Osteoblast (primary cell): ENCODE measurements around the gene RBM44. TPM values are rescaled to one million over a fixed set of nuclear protein-coding genes. Genes with fewer than 3 reads are reported as not detected.

Experiments used
- DNase-seq: peaks from one replicate; pipeline ENCODE4 v3.0.0; 2011; ENCODE audit warnings: low spot score, mixed read lengths; ENCODE audit not compliant: insufficient read length; ENCODE audit errors: missing footprints
- H2AFZ ChIP-seq: 2 replicates; pipeline ENCODE4 v1.6.0; 2011; ENCODE audit warnings: mild to moderate bottlenecking, low read length
- H3K27ac ChIP-seq: 2 replicates; pipeline ENCODE4 v1.5.1; 2011; ENCODE audit warnings: mild to moderate bottlenecking, low read depth, low read length, moderate library complexity
- H3K27me3 ChIP-seq: 2 replicates; pipeline ENCODE4 v1.6.0; 2012; ENCODE audit warnings: mild to moderate bottlenecking, control low read depth, inconsistent platforms, low read length, moderate library complexity; ENCODE audit not compliant: insufficient read depth
- H3K36me3 ChIP-seq: 2 replicates; pipeline ENCODE4 v1.5.1; 2011; ENCODE audit warnings: mild to moderate bottlenecking, low read length, control low read depth, moderate library complexity; ENCODE audit not compliant: insufficient read depth
- H3K4me1 ChIP-seq: 2 replicates; pipeline ENCODE4 v1.5.1; 2011; ENCODE audit warnings: mild to moderate bottlenecking, low read length, control low read depth, moderate library complexity; ENCODE audit not compliant: insufficient read depth
- H3K4me2 ChIP-seq: 2 replicates; pipeline ENCODE4 v1.6.0; 2011; ENCODE audit warnings: mild to moderate bottlenecking, low read length; ENCODE audit not compliant: insufficient read depth
- H3K4me3 ChIP-seq: fragments of 200-600 bp; sonication (generic); 3 replicates; pipeline ENCODE4 v1.5.1; 2012; ENCODE audit warnings: mild to moderate bottlenecking, low read length, inconsistent platforms; ENCODE audit not compliant: insufficient read depth
- H3K79me2 ChIP-seq: 2 replicates; pipeline ENCODE4 v1.6.0; 2012; ENCODE audit warnings: mild to moderate bottlenecking, low read length, control low read depth, inconsistent platforms; ENCODE audit not compliant: insufficient read depth
- H3K9me3 ChIP-seq: 2 replicates; pipeline ENCODE4 v1.5.1; 2011; ENCODE audit warnings: low read depth, low read length, control low read depth
- H4K20me1 ChIP-seq: 2 replicates; pipeline ENCODE4 v1.6.0; 2012; ENCODE audit warnings: mild to moderate bottlenecking, low read length, control low read depth; ENCODE audit not compliant: insufficient read depth
- CTCF ChIP-seq: IDR thresholded peaks from 2 replicates; pipeline ENCODE4 v1.5.1; 2011; ENCODE audit warnings: mild to moderate bottlenecking, low read depth, low read length, moderate library complexity; ENCODE audit errors: extremely low read depth
- total RNA-seq: library from RNA; depleted of rRNA; stranded (reverse); fragments of >200 nt; gene quantifications from 2 replicates; pipeline ENCODE4 v1.2.3, GENCODE V29; 2012

RBM44 gene
- total RNA-seq, 1 donor = 0.72 TPM

- Histone ChIP-seq H4K20me1 (no peaks in the 10 kb centered on the region), H3K4me3 (peak overlapping the region; percentile 59), H3K4me2 (peak overlapping the region; percentile 75), H3K79me2 (no peaks in the 10 kb centered on the region), H2AFZ (peak overlapping the region; percentile 82), H3K36me3 (no peaks in the 10 kb centered on the region), H3K9me3 (no peaks in the 10 kb centered on the region), H3K27me3 (no peaks in the 10 kb centered on the region), H3K4me1 (peaks cover 34% of the 10 kb centered on the region), H3K27ac (peak overlapping the region; percentile 50)
- peak; percentile 96 for DNase-seq
- TF ChIP-seq CTCF = no peak
Observed at GRCh38 chr2:237868631-237869342, 70.2 kb downstream of the RBM44 start.

GRCh38 chr2:237869343-237870102, 70.9 kb downstream of the RBM44 start:
- Histone ChIP-seq H3K9me3 (no peaks in the 10 kb centered on the region), H3K4me1 (peaks cover 41% of the 10 kb centered on the region), H3K4me3 (no peak overlapping the region), H4K20me1 (no peaks in the 10 kb centered on the region), H2AFZ (no peak overlapping the region), H3K27me3 (no peaks in the 10 kb centered on the region), H3K27ac (no peak overlapping the region), H3K4me2 (no peak overlapping the region), H3K36me3 (no peaks in the 10 kb centered on the region), H3K79me2 (no peaks in the 10 kb centered on the region)
- no peak for TF ChIP-seq CTCF
- DNase-seq = peak; percentile 67

- Histone ChIP-seq H3K27me3 (no peaks in the 10 kb centered on the region), H3K36me3 (no peaks in the 10 kb centered on the region), H3K4me3 (no peak overlapping the region), H4K20me1 (no peaks in the 10 kb centered on the region), H3K27ac (no peak overlapping the region), H3K4me1 (peaks cover 42% of the 10 kb centered on the region), H3K9me3 (no peaks in the 10 kb centered on the region), H2AFZ (no peak overlapping the region), H3K79me2 (no peaks in the 10 kb centered on the region), H3K4me2 (no peak overlapping the region)
- peak; percentile 45 for DNase-seq
- no peak for TF ChIP-seq CTCF
Observed at GRCh38 chr2:237870126-237870525, 71.5 kb downstream of the RBM44 start.
